GM21447 (cell line): ENCODE data around the gene CTPS1.

Source experiments
- ATAC-seq: cut with Tn5 transposase; IDR thresholded peaks from one replicate; pipeline ENCODE4 v1.9.1; 2021; ENCODE audit not compliant: unreplicated experiment

CTPS1 gene

GRCh38 chr1:40988280-40988679 is 8.8 kb downstream of the CTPS1 start:
- ATAC-seq = no peak

GRCh38 chr1:40989066-40989465 is 9.6 kb downstream of the CTPS1 start:
- ATAC-seq = no peak

- no peak for ATAC-seq
Measured at GRCh38 chr1:40997096-40997495, 17.6 kb downstream of the CTPS1 start.

GRCh38 chr1:40998668-40999067 is 19.2 kb downstream of the CTPS1 start:
- ATAC-seq = no peak

- ATAC-seq = no peak
Measured at GRCh38 chr1:41003127-41003639, 23.7 kb downstream of the CTPS1 start.

- peak; percentile 99 for ATAC-seq
Measured at GRCh38 chr1:41003640-41004220, 24.2 kb downstream of the CTPS1 start.

GRCh38 chr1:41005876-41006275 is 26.4 kb downstream of the CTPS1 start:
- no peak for ATAC-seq

GRCh38 chr1:41006942-41007865 is 27.7 kb downstream of the CTPS1 start:
- ATAC-seq = no peak

- ATAC-seq = no peak
Measured at GRCh38 chr1:41009466-41009865, 30.0 kb downstream of the CTPS1 start.

- no peak for ATAC-seq
Measured at GRCh38 chr1:41010345-41010744, 30.8 kb downstream of the CTPS1 start.

- no peak for ATAC-seq
Measured at GRCh38 chr1:41013024-41013423, 33.5 kb downstream of the CTPS1 start.

GRCh38 chr1:41013796-41014195 is 34.3 kb downstream of the CTPS1 start:
- ATAC-seq = no peak

- ATAC-seq = no peak
Measured at GRCh38 chr1:41014871-41015270, 35.4 kb downstream of the CTPS1 start.

- no peak for ATAC-seq
Measured at GRCh38 chr1:41015281-41015896, 35.9 kb downstream of the CTPS1 start.

GRCh38 chr1:41015897-41016470 is 36.5 kb downstream of the CTPS1 start:
- ATAC-seq = no peak

- no peak for ATAC-seq
Measured at GRCh38 chr1:41017141-41018017, 37.9 kb downstream of the CTPS1 start.

GRCh38 chr1:41018018-41018410 is 38.5 kb downstream of the CTPS1 start:
- no peak for ATAC-seq

GRCh38 chr1:41019353-41019745 is 39.9 kb downstream of the CTPS1 start:
- ATAC-seq = no peak

GRCh38 chr1:41020109-41020576 is 40.6 kb downstream of the CTPS1 start:
- ATAC-seq = no peak

- ATAC-seq = no peak
Measured at GRCh38 chr1:41020654-41021053, 41.2 kb downstream of the CTPS1 start.
